Nephron progenitor cell (in vitro differentiated cells): Measurements from ENCODE around the gene CRABP1.

Experiments
- DNase-seq: peaks from one replicate; pipeline ENCODE4 v3.0.0; 2021
- H3K27ac Mint-ChIP-seq: 2 replicates; pipeline ENCODE4 v1.8.0; 2021; ENCODE audit warnings: mild to moderate bottlenecking, moderate library complexity, mixed read lengths
- H3K27me3 Mint-ChIP-seq: 2 replicates; pipeline ENCODE4 v1.8.0; 2021; ENCODE audit warnings: mild to moderate bottlenecking, low read depth, mixed read lengths; ENCODE audit not compliant: poor library complexity
- H3K36me3 Mint-ChIP-seq: 2 replicates; pipeline ENCODE4 v1.8.0; 2021; ENCODE audit warnings: low read depth, mixed read lengths
- H3K4me1 Mint-ChIP-seq: 2 replicates; pipeline ENCODE4 v1.8.0; 2021; ENCODE audit warnings: mixed read lengths
- H3K4me3 Mint-ChIP-seq: 2 replicates; pipeline ENCODE4 v1.8.0; 2021; ENCODE audit warnings: mild to moderate bottlenecking, moderate library complexity, mixed read lengths
- H3K9me3 Mint-ChIP-seq: 2 replicates; pipeline ENCODE4 v1.8.0; 2021; ENCODE audit warnings: mild to moderate bottlenecking, moderate library complexity, mixed read lengths
- TF ChIP-seq, protein P1 (sequence below): fragments of 200-600 bp; sonication (generic); IDR thresholded peaks from 2 replicates; pipeline ENCODE4 v1.5.0; 2021; ENCODE audit warnings: antibody characterized with exemption

The CRABP1 gene

DNA sequence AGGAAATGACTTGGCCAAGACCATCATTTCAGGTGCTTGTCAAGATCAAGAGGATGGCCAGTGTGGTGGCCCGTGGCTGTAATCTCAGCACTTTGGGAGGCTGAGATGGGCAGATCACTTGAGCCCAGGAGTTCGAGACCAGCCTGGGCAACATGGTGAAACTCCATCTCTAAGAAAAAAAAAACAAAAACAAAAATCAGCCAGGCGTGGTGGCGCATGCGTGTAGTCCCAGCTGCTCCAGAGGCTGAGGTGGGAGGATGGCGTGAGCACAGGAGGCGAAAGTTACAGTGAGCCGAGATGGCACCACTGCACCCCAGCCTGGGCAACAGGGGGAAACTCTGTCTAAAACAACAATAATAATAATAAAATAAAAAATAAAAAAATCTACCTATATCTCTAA, 15.0 kb downstream of the CRABP1 start:
- no peaks in the 10 kb centered on the region for H3K36me3 Mint-ChIP-seq
- no peaks in the 10 kb centered on the region for H3K9me3 Mint-ChIP-seq
- TF ChIP-seq, protein P1, sequence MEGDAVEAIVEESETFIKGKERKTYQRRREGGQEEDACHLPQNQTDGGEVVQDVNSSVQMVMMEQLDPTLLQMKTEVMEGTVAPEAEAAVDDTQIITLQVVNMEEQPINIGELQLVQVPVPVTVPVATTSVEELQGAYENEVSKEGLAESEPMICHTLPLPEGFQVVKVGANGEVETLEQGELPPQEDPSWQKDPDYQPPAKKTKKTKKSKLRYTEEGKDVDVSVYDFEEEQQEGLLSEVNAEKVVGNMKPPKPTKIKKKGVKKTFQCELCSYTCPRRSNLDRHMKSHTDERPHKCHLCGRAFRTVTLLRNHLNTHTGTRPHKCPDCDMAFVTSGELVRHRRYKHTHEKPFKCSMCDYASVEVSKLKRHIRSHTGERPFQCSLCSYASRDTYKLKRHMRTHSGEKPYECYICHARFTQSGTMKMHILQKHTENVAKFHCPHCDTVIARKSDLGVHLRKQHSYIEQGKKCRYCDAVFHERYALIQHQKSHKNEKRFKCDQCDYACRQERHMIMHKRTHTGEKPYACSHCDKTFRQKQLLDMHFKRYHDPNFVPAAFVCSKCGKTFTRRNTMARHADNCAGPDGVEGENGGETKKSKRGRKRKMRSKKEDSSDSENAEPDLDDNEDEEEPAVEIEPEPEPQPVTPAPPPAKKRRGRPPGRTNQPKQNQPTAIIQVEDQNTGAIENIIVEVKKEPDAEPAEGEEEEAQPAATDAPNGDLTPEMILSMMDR = no peak

DNA sequence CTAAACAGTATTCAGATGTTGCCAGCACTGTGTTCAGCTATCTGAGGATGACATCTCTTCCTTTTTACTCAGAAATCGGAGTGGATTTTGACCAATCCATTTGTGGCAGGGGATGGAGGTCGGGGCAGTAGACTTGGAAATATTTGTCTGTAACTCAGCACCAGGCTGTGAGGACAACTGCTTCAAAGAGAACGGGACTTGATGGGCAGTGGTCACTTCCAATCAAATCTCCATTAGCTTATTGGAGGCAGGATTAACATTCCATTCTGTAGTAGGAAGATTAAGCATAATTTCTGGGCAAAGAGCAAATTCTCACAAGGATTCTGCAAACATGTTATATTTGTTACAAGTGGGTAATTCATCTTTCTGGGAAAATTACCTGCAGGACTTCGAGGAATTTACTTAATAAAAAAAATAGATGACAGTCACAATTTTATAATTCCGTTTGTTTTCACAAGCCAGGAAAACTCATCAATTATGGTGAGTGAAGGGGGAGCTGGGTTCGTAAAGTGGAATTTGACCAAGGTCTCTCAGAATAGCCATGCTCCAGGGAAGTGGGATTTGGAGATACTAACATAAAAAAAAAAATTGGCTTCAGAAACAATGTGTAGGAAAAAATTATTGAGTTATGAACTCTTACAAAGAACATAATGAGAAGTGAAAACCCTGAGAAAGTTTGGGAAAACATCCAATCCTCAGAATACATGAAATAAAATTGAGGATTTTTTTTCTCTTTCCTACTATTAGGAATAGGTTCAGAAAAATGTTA, 18.1 kb downstream of the CRABP1 start:
- no peaks in the 10 kb centered on the region for H3K36me3 Mint-ChIP-seq
- H3K27me3 Mint-ChIP-seq = peaks cover 40% of the 10 kb centered on the region
- H3K9me3 Mint-ChIP-seq = no peaks in the 10 kb centered on the region
- TF ChIP-seq, protein P1 = no peak
- no peak for DNase-seq
- no peak overlapping the region for H3K27ac Mint-ChIP-seq
- H3K4me1 Mint-ChIP-seq = peaks cover 40% of the 10 kb centered on the region
- no peak overlapping the region for H3K4me3 Mint-ChIP-seq

More for the DNA sequence above, 15.0 kb downstream of the CRABP1 start:
- peaks cover 21% of the 10 kb centered on the region for H3K4me1 Mint-ChIP-seq
- H3K27me3 Mint-ChIP-seq = peaks cover 25% of the 10 kb centered on the region
- no peak for DNase-seq
- H3K4me3 Mint-ChIP-seq = no peak overlapping the region
- no peak overlapping the region for H3K27ac Mint-ChIP-seq

DNA sequence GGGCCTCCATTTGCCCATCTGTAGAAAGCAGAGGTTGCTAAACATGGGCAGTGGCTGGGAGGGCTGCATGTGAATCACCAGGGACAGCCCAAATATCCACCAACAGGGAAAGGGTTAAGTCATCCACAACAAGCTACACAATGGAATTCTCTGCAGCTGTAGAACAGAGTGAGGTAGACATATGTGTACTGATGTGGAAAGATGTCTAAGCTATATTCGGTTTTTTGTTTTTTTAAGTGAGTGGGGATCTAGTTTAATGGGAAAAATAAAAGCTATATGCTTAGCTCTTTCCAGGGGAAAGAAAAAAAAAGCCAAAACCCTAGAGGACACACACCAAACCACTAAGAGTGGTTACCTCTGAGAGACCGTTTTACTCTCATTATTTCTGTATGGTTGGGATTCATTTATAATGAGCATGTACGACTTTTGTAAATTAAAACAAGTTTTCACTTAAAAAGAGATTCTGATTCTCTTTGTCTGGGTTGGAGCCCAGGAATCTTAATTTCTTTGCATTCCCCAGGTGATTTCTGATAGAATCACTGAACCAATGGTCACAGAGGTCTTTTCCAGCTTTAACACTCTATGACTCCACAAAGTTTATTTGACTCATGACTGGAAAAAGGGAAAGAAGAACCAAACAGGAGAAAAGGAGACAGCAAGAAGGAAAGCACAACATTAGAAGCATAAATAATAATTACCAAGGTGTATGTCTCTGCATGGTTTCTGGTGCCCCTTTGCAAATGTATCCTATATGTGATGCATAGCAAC, 19.1 kb downstream of the CRABP1 start:
- H3K4me3 Mint-ChIP-seq = no peak overlapping the region
- peaks cover 38% of the 10 kb centered on the region for H3K27me3 Mint-ChIP-seq
- H3K9me3 Mint-ChIP-seq = no peaks in the 10 kb centered on the region
- H3K27ac Mint-ChIP-seq = no peak overlapping the region
- H3K4me1 Mint-ChIP-seq = peaks cover 40% of the 10 kb centered on the region
- TF ChIP-seq, protein P1 = no peak
- no peak for DNase-seq
- no peaks in the 10 kb centered on the region for H3K36me3 Mint-ChIP-seq

DNA sequence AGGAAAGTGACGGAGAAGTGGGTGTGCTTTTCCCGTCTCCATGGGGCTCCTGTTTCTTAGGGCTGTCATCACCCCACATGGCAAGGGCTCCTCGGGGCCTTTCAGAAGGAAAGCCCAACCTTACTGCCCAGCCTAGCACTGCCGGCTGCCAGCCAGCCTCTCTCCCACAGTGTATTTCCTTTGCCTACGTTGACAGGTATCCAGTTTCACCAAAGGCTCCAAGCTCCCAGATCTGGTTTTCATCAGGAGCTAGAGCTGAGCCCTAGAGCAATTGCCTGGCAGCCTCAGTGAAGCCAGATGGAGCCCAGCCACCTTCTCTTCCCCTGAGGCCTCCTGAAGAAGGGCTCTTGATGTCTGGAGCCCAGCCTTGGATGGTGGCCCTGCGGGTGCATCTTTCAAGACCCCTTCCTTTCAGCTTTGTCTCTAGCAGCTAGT, 20.2 kb downstream of the CRABP1 start:
- Mint-ChIP-seq H3K36me3 (no peaks in the 10 kb centered on the region), H3K9me3 (no peaks in the 10 kb centered on the region), H3K27ac (no peak overlapping the region), H3K27me3 (peaks cover 29% of the 10 kb centered on the region), H3K4me1 (peaks cover 40% of the 10 kb centered on the region), H3K4me3 (no peak overlapping the region)
- peak; percentile 27 for DNase-seq
- TF ChIP-seq, protein P1 = no peak

DNA sequence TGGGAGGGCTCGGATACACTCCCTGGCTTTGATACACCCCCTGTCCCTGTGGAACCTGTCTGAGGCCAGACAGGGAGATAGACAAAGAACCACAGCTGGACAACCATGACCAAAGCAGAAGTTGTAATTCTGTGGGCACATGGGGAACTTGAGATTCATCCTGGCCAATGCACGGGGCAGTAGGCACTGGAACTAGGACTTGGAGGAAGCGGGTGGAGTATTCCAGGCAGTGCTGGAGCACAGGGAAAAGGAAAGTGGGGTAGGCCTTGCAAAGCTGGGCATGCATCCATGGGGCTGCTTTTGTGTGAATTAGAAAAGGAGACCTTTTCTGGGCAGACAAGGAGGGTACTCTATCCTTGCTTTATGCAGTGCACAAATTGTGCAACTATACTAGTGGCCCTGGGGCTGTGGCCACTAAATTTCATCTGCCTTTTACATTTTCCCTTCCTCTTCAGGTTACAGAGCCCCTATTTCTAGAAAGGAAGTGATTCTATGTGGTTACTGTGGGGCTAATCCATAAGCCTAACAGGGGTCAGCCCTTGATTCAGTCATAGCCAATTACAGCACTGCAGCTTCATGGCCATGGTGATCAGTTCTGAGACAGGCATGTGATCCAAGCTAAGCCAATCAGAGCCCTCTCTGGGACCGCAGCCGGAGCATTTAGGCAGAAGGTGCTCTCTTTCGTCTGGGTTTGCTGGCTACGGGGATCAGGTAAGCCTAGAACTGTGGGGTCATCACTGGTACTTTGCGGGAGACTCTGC, 21.0 kb downstream of the CRABP1 start:
- Mint-ChIP-seq H3K4me3 (no peak overlapping the region), H3K36me3 (no peaks in the 10 kb centered on the region), H3K27ac (no peak overlapping the region), H3K27me3 (peaks cover 28% of the 10 kb centered on the region), H3K9me3 (no peaks in the 10 kb centered on the region), H3K4me1 (peaks cover 40% of the 10 kb centered on the region)
- DNase-seq = no peak
- TF ChIP-seq, protein P1 = no peak
